Tibial artery (tissue), 4 donors: ENCODE data around the gene DOK6.

Source experiments
- DNase-seq, 2 donors: peaks; one replicate each; pipeline ENCODE4 v3.0.0-alpha.2; 2019
- H3K27ac ChIP-seq, 2 donors: fragments of 200-600 bp; sonication (generic) in 1 of 2; 1 replicate in 1 of 2; 2 replicates in 1 of 2; pipeline ENCODE4 v1.5.1; 2018 to 2019; ENCODE audit warnings: mild to moderate bottlenecking in 1 of 2
- H3K27me3 ChIP-seq, 2 donors: fragments of 200-600 bp; sonication (generic) in 1 of 2; one replicate each; pipeline versions ENCODE4 v1.5.1 to v1.6.0; 2016 to 2019
- H3K36me3 ChIP-seq, 3 donors: fragments of 200-600 bp; sonication (generic) in 2 of 3; one replicate each; pipeline ENCODE4 v1.5.1; 2016 to 2019; ENCODE audit warnings: mild to moderate bottlenecking in 2 of 3
- H3K4me1 ChIP-seq, 4 donors: fragments of 200-600 bp; sonication (generic) in 2 of 4; 1 replicate in 3 of 4; 2 replicates in 1 of 4; pipeline ENCODE4 v1.5.1; 2016 to 2019
- H3K4me3 ChIP-seq, 2 donors: fragments of 200-600 bp; sonication (generic) in 1 of 2; 1 replicate in 1 of 2; 2 replicates in 1 of 2; pipeline ENCODE4 v1.5.1; 2018 to 2019; ENCODE audit warnings: mild to moderate bottlenecking in 2 of 2
- H3K9me3 ChIP-seq, 3 donors: fragments of 200-600 bp; sonication (generic) in 1 of 3; one replicate each; pipeline ENCODE4 v1.5.1; 2016 to 2019
- CTCF ChIP-seq, 2 experiments: fragments of 200-600 bp in 1 of 2; fragments of 450-650 bp in 1 of 2; IDR thresholded peaks; one replicate each; pipeline ENCODE4 v1.5.1; 2017 to 2019; ENCODE audit warnings: antibody characterized with exemption in 2 of 2, mild to moderate bottlenecking in 1 of 2, moderate library complexity in 1 of 2
- intact Hi-C: fragments of 100-400 bp; cut with DNase I; formaldehyde crosslinking; loops from one replicate; pipeline ENCODE4 v1.15.0; 2023; ENCODE audit warnings: low total_unique reads

Gene DOK6

GRCh38 chr18:69558052-69558451, 157.4 kb downstream of the DOK6 start:
- no peak for DNase-seq
- Histone ChIP-seq H3K36me3 (no peaks in the 10 kb centered on the region), H3K4me3 (no peak overlapping the region), H3K27me3 (no peaks in the 10 kb centered on the region), H3K9me3 (no peaks in the 10 kb centered on the region), H3K4me1 (no peaks in the 10 kb centered on the region), H3K27ac (no peak overlapping the region)
- intact Hi-C loops: no loop called here
- no peak for TF ChIP-seq CTCF (IDR thresholded peaks at IDR 0.05)

- Histone ChIP-seq H3K9me3 (no peaks in the 10 kb centered on the region), H3K36me3 (no peaks in the 10 kb centered on the region), H3K27ac (no peak overlapping the region), H3K27me3 (no peaks in the 10 kb centered on the region), H3K4me3 (no peak overlapping the region), H3K4me1 (no peaks in the 10 kb centered on the region)
- TF ChIP-seq CTCF (IDR thresholded peaks at IDR 0.05): no peak
- intact Hi-C loops: no loop called here
- DNase-seq: no peak
Observed at GRCh38 chr18:69559604-69560003, 158.9 kb downstream of the DOK6 start.

DNA sequence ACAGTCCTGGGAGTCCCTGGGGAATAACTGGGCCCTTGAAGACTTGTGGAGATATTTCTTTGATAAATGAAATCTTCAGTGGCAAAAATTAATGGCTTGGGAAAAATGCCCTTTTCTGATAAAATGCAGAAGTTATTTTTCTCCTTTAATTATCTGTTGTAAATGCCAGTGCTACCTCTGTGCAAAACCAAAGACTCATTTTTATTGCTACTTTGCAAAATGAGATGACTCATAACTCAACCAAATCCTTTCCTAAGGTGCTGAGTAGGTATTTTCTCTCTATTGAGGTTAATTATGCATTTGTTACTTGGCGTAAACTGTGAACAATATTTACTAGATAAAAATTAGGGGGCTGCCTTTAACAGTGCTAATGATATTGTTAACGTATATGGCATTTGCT, 163.9 kb downstream of the DOK6 start:
- Histone ChIP-seq H3K27ac (no peak overlapping the region), H3K4me3 (no peak overlapping the region), H3K36me3 (no peaks in the 10 kb centered on the region), H3K9me3 (peaks cover 0 to 6% (median 0%) of the 10 kb centered on the region in 3 donors), H3K27me3 (no peaks in the 10 kb centered on the region), H3K4me1 (no peaks in the 10 kb centered on the region)
- no peak for TF ChIP-seq CTCF (IDR thresholded peaks at IDR 0.05)
- DNase-seq: no peak
- intact Hi-C loops: no loop called here

DNA sequence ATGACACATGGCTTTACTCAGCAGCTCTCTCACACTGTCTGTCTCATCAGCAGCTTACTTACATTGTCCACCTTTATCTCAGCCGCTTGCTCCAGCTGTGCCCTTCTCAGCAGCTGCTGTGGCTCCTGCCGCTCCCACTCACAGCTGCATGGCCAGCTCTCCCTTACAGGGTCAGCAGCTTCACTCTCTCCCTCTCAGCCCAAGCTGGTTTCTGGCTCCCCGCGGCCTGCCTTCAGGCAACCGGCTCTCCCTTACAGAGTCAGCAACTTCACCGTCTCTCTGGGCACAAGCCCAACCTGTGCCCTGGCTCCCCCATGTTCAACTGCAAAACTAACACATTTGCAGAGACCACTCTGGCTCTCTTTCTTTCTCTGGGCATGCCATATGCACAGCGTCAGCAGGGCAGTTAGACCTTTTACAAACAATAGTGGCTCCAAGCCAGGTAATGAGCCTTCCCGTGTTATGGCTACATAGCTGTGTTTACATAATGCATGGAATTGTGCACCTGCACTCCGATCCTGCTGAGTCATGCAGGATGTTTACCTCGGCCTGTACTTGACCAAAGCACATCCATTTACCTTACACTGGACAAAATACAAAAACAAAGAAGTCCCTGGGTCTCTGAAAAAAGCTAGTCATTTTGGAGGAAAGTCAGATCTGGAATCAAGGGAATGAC, 167.3 kb downstream of the DOK6 start:
- H3K9me3 ChIP-seq: peaks cover 0 to 6% (median 0%) of the 10 kb centered on the region in 3 donors
- no peaks in the 10 kb centered on the region for H3K4me1 ChIP-seq
- no peak overlapping the region for H3K4me3 ChIP-seq
- DNase-seq: no peak
- intact Hi-C loops: no loop called here
- no peaks in the 10 kb centered on the region for H3K27me3 ChIP-seq
- no peaks in the 10 kb centered on the region for H3K36me3 ChIP-seq
- H3K27ac ChIP-seq: no peak overlapping the region
- TF ChIP-seq CTCF (IDR thresholded peaks at IDR 0.05): no peak

DNA sequence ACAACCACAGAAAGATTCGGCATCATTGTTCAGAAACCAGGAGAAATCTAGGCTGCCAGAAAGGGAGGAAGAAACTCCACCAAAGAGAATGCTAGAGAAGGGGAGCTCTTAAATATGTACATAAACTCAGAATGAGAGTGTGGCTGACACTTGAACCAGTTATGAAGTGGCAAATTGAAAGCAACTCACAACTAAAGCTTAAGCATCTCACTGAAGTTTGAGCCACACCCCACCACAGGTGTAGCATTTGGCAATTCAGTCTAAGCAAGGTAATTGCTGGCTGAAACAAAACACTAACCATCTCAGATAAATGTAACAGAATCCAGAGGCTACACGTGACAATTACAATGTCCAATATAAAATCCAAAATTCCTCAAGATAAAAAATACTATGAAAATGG, 168.4 kb downstream of the DOK6 start:
- Histone ChIP-seq H3K9me3 (peaks cover 0 to 6% (median 0%) of the 10 kb centered on the region in 3 donors), H3K4me3 (no peak overlapping the region), H3K36me3 (no peaks in the 10 kb centered on the region), H3K27me3 (no peaks in the 10 kb centered on the region), H3K27ac (no peak overlapping the region), H3K4me1 (no peaks in the 10 kb centered on the region)
- no peak for DNase-seq
- intact Hi-C loops: no loop called here
- TF ChIP-seq CTCF (IDR thresholded peaks at IDR 0.05): no peak

DNA sequence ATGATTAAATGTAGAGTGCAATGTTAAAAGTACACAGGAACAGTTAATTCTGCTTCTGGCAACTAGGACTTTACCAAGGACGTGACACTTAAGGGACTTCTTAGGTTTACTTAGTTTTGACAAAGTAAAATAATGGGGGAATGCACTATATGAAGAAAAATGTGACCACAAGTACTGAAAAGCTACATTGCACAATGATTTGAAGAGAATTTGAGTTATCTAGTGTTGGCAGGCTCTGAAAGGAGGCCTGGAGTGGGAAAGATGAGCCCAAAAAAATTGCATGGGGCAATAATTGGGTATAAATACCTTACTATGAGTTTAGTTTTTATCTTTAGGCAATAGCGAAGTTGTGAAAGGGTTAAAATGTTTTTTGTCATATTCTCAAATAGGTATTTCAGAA, 173.7 kb downstream of the DOK6 start:
- no peak for DNase-seq
- H3K27ac ChIP-seq: no peak overlapping the region
- no peaks in the 10 kb centered on the region for H3K27me3 ChIP-seq
- H3K4me1 ChIP-seq: no peaks in the 10 kb centered on the region
- H3K36me3 ChIP-seq: no peaks in the 10 kb centered on the region
- H3K9me3 ChIP-seq: no peaks in the 10 kb centered on the region
- intact Hi-C loops: no loop called here
- no peak for TF ChIP-seq CTCF (IDR thresholded peaks at IDR 0.05)
- H3K4me3 ChIP-seq: no peak overlapping the region
